Kidney tubule cell (primary cell): ENCODE results near the gene NMUR1.
A peak's percentile ranks its signal among the peaks of the same experiment; 100 is the strongest.

Source experiments
- DNase-seq: peaks from one replicate; pipeline ENCODE4 v3.0.0-alpha.2; 2018; ENCODE audit warnings: low spot score

Gene NMUR1

GRCh38 chr2:231483398-231484329 lies 46.6 kb downstream of the NMUR1 start:
- DNase-seq, result no peak

GRCh38 chr2:231482806-231483391 lies 47.3 kb downstream of the NMUR1 start:
- DNase-seq, result peak; percentile 71

- DNase-seq, result no peak
These were observed 49.5 kb downstream of the NMUR1 start for GRCh38 chr2:231480781-231481180.

GRCh38 chr2:231479455-231479854 lies 50.8 kb downstream of the NMUR1 start:
- no peak for DNase-seq

- DNase-seq, result no peak
These were observed 53.3 kb downstream of the NMUR1 start for GRCh38 chr2:231476920-231477319.

GRCh38 chr2:231475965-231476364 lies 54.3 kb downstream of the NMUR1 start:
- DNase-seq, result no peak
